GM12891 (cell line): ENCODE results near the gene MICU2.

ENCODE experiments used
- POLR2A ChIP-seq: IDR thresholded peaks from 2 replicates; pipeline ENCODE4 v1.6.1; 2011; ENCODE audit warnings: low read depth, low read length, control low read depth
- POLR2AphosphoS5 ChIP-seq: IDR thresholded peaks from 2 replicates; pipeline ENCODE4 v1.6.1; 2011; ENCODE audit warnings: low read depth, low read length, control low read depth
- SPI1 ChIP-seq: IDR thresholded peaks from 2 replicates; pipeline ENCODE4 v1.6.1; 2011; ENCODE audit warnings: low read depth, low read length, control low read depth
- TAF1 ChIP-seq: IDR thresholded peaks from 2 replicates; pipeline ENCODE4 v1.6.1; 2011; ENCODE audit warnings: low read depth, low read length, control low read depth

GRCh38 chr13:21531455-21531854, 72.5 kb downstream of the MICU2 start:
- TF ChIP-seq POLR2A (no peak), SPI1 (no peak), TAF1 (no peak), POLR2AphosphoS5 (no peak)
